Keratinocyte (primary cell): ENCODE measurements around the gene CIBAR2. TPM values are rescaled to one million over a fixed set of nuclear protein-coding genes. Genes with fewer than 3 reads are reported as not detected.

Experiments
- DNase-seq: peaks from one replicate; pipeline ENCODE4 v3.0.0-alpha.2; 2011; ENCODE audit warnings: low read depth, missing footprints, low spot score
- FAIRE-seq: peaks from 2 replicates; lab custom pipeline; 2011; peaks lifted over from hg19 to GRCh38; lab: Jason Lieb, UNC
- H2AFZ ChIP-seq: 2 replicates; pipeline ENCODE4 v1.6.0; 2012; ENCODE audit warnings: low read length, control low read depth, inconsistent platforms; ENCODE audit not compliant: control insufficient read depth
- H3K27ac ChIP-seq: 2 replicates; pipeline ENCODE4 v1.5.1; 2011; ENCODE audit warnings: low read length; ENCODE audit not compliant: control insufficient read depth, insufficient read depth
- H3K27me3 ChIP-seq: 3 replicates; pipeline ENCODE4 v1.6.0; 2011; ENCODE audit warnings: low read length; ENCODE audit not compliant: control insufficient read depth, insufficient read depth; ENCODE audit errors: extremely low read depth
- H3K36me3 ChIP-seq, 2 experiments: 2 replicates in 1 of 2; 3 replicates in 1 of 2; pipeline ENCODE4 v1.5.1; 2011; ENCODE audit warnings: low read length in 2 of 2, mild to moderate bottlenecking in 1 of 2; ENCODE audit not compliant: control insufficient read depth in 2 of 2, insufficient read depth in 2 of 2; ENCODE audit errors: extremely low read depth in 1 of 2
- H3K4me1 ChIP-seq: 3 replicates; pipeline ENCODE4 v1.5.1; 2011; ENCODE audit warnings: low read length; ENCODE audit not compliant: control insufficient read depth, insufficient read depth; ENCODE audit errors: extremely low read depth
- H3K4me2 ChIP-seq: 3 replicates; pipeline ENCODE4 v1.6.0; 2011; ENCODE audit warnings: low read depth, low read length; ENCODE audit not compliant: control insufficient read depth, insufficient read depth; ENCODE audit errors: extremely low read depth
- H3K4me3 ChIP-seq, 3 experiments: fragments of 200-600 bp in 1 of 3; sonication (generic) in 1 of 3; 2 replicates in 2 of 3; 3 replicates in 1 of 3; pipeline ENCODE4 v1.5.1; 2011 to 2016; ENCODE audit warnings: low read length in 3 of 3, mild to moderate bottlenecking in 3 of 3, control low read depth in 2 of 3, inconsistent platforms in 1 of 3, low read depth in 1 of 3, mixed read lengths in 1 of 3, mixed run types in 1 of 3, moderate library complexity in 1 of 3; ENCODE audit not compliant: control insufficient read depth in 2 of 3, insufficient read depth in 2 of 3; ENCODE audit errors: extremely low read depth in 1 of 3
- H3K79me2 ChIP-seq: 2 replicates; pipeline ENCODE4 v1.6.0; 2012; ENCODE audit warnings: low read length; ENCODE audit not compliant: control insufficient read depth, insufficient read depth
- H3K9ac ChIP-seq: 3 replicates; pipeline ENCODE4 v1.6.0; 2011; ENCODE audit warnings: low read length; ENCODE audit not compliant: control insufficient read depth, insufficient read depth; ENCODE audit errors: extremely low read depth
- H3K9me1 ChIP-seq: 3 replicates; pipeline ENCODE4 v1.6.0; 2011; ENCODE audit warnings: low read length; ENCODE audit not compliant: control insufficient read depth, insufficient read depth; ENCODE audit errors: extremely low read depth
- H3K9me3 ChIP-seq: 2 replicates; pipeline ENCODE4 v1.5.1; 2012; ENCODE audit warnings: low read depth, low read length; ENCODE audit not compliant: control insufficient read depth
- H4K20me1 ChIP-seq: 3 replicates; pipeline ENCODE4 v1.6.0; 2011; ENCODE audit warnings: low read length; ENCODE audit not compliant: control insufficient read depth, insufficient read depth; ENCODE audit errors: extremely low read depth
- CTCF ChIP-seq, 3 experiments: IDR thresholded peaks in 1 of 3; conservative IDR thresholded peaks in 1 of 3; optimal IDR thresholded peaks in 1 of 3; 2 replicates in 2 of 3; 3 replicates in 1 of 3; pipeline versions ENCODE3 to v1.5.1; 2011; ENCODE audit warnings: low read length in 3 of 3, mild to moderate bottlenecking in 3 of 3, moderate library complexity in 2 of 3, control low read depth in 1 of 3, inconsistent platforms in 1 of 3; ENCODE audit not compliant: insufficient read depth in 2 of 3; ENCODE audit errors: extremely low read depth in 1 of 3
- EZH2 ChIP-seq: IDR thresholded peaks from one replicate; pipeline ENCODE4 v1.6.1; 2012; ENCODE audit warnings: inconsistent platforms, mild to moderate bottlenecking, low read length, moderate library complexity
- dilution Hi-C: fragments of 300-500 bp; cut with MboI; formaldehyde crosslinking; loops from one replicate; pipeline ENCODE4 v1.7.0; 2020; ENCODE audit warnings: low sequenced_read_pairs; ENCODE audit not compliant: extremely low pct_ligation_motif_present
- polyA plus RNA-seq, 5 experiments: library from polyadenylated mRNA; depleted of rRNA in 3 of 5; stranded (reverse) in 3 of 5; stranded (forward) in 1 of 5; unstranded in 1 of 5; fragments of >200 nt; gene quantifications; 1 replicate in 1 of 5; 2 replicates in 3 of 5; 3 replicates in 1 of 5; pipeline versions ENCODE4 v1.2.1 to v1.2.3, GENCODE V29; 2011 to 2012; ENCODE audit warnings: missing spikeins in 2 of 5, low read depth in 1 of 5, low replicate concordance in 1 of 5

CIBAR2 gene
- polyA plus RNA-seq, 1 donor (not counting 4 experiments of a cell fraction or from before 2014, with no cell fraction given), result not detected

DNA sequence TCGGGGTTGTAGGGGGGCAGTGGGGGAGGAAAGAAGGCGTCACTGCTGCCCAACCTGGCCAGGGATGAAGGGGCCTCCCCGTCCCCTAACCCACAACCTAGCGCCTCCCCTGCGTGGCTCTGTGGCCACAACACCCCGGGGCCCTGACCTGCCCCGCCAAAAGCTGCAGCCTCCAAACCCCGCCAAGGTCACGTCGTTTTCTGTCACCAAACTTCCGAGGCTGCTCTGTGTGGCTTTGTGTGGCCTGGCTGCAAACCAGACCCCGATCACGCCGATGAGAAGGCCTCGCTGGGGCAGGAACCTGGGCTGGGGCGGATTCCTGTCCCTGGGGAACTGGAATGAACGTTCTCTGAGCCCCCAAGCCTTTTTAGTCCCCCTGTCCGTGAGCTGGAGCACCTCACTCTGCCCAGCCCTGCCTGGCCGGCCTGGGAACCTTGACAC lies 30.5 kb upstream of the CIBAR2 start:
- no peak for FAIRE-seq
- Histone ChIP-seq H2AFZ (no peak overlapping the region), H3K9me3 (no peaks in the 10 kb centered on the region), H3K4me1 (no peaks in the 10 kb centered on the region), H3K9me1 (no peaks in the 10 kb centered on the region), H3K27me3 (peaks cover 18% of the 10 kb centered on the region), H3K79me2 (no peaks in the 10 kb centered on the region), H3K4me2 (no peak overlapping the region), H4K20me1 (no peaks in the 10 kb centered on the region), H3K9ac (no peak overlapping the region), H3K36me3 (no peaks in the 10 kb centered on the region), H3K4me3 (no peak overlapping the region), H3K27ac (no peak overlapping the region)
- no peak for DNase-seq
- no peak for TF ChIP-seq EZH2
- TF ChIP-seq CTCF (optimal IDR thresholded peaks at IDR 0.05 in 1 of 3, IDR thresholded peaks at IDR 0.05 in 1 of 3, conservative IDR thresholded peaks at IDR 0.05 in 1 of 3; ENCODE audit: extremely low read depth in 1 of 3, insufficient read depth in 2 of 3, low read length in 3 of 3), result no peak
- dilution Hi-C loops, result no loop called here

DNA sequence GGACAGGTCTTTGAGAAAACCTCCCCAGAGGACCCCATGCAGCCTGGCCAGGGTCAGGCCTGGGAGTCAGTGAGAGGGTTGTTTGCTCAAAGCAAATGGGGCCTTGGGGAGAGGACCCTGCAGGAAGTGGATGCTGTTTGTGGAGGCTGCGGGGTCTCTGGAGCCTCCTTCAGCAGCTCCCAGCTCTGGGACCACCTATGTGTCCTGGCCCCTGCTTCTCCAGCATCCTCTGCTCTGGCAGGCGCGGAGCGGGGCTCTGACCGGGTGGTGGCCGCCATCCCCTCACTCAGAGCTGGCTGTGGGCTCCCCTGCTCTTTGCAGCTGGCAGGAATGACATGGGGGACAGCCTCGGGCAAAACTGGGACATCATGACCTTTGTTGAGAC lies 29.8 kb upstream of the CIBAR2 start:
- Histone ChIP-seq H2AFZ (no peak overlapping the region), H3K9me1 (no peaks in the 10 kb centered on the region), H3K27ac (no peak overlapping the region), H3K79me2 (no peaks in the 10 kb centered on the region), H3K36me3 (no peaks in the 10 kb centered on the region), H3K4me3 (no peak overlapping the region), H3K9ac (no peak overlapping the region), H3K27me3 (peaks cover 25% of the 10 kb centered on the region), H3K9me3 (no peaks in the 10 kb centered on the region), H3K4me2 (no peak overlapping the region), H3K4me1 (peaks cover 3% of the 10 kb centered on the region), H4K20me1 (no peaks in the 10 kb centered on the region)
- dilution Hi-C loops, result no loop called here
- FAIRE-seq, result no peak
- no peak for DNase-seq
- TF ChIP-seq EZH2, result no peak
- TF ChIP-seq CTCF (optimal IDR thresholded peaks at IDR 0.05 in 1 of 3, IDR thresholded peaks at IDR 0.05 in 1 of 3, conservative IDR thresholded peaks at IDR 0.05 in 1 of 3; ENCODE audit: extremely low read depth in 1 of 3, insufficient read depth in 2 of 3, low read length in 3 of 3), result no peak
